ENCODE data around the gene ESYT2. TPM values are rescaled to one million over a fixed set of nuclear protein-coding genes. Genes with fewer than 3 reads are reported as not detected.

Gene ESYT2
- total and polyA plus RNA-seq, 9 of the 15 experiments (the other 6 are each of a cell fraction or from before 2014, with no cell fraction given): 5.8 to 86.9 (median 64.7) TPM

- TF ChIP-seq HMBOX1 (IDR thresholded peaks at IDR 0.05) (0 out of 2 replicates have a peak, but pooled peaks have one; percentile 28), RERE (CRISPR knock-in tag; IDR thresholded peaks at IDR 0.05; ENCODE audit: borderline replicate concordance) (no peak), CHD4 (IDR thresholded peaks at IDR 0.05; ENCODE audit: insufficient read depth, insufficient replicate concordance, low read depth, low read length, poor library complexity, severe bottlenecking) (no peak), FOXM1 (IDR thresholded peaks at IDR 0.05; ENCODE audit: low read depth) (no peak), FOXM1 (CRISPR knock-in tag; IDR thresholded peaks at IDR 0.05; ENCODE audit: low read depth) (no peak), EGR1 (conservative IDR thresholded peaks at IDR 0.05) (peak; percentile 84), ZNF212 (CRISPR knock-in tag; IDR thresholded peaks at IDR 0.05) (no peak), BRF2 (IDR thresholded peaks at IDR 0.05; ENCODE audit: borderline replicate concordance, insufficient read depth, insufficient read length) (no peak), NR2F6 (CRISPR knock-in tag; IDR thresholded peaks at IDR 0.05) (no peak), PBX2 (CRISPR knock-in tag; IDR thresholded peaks at IDR 0.05; ENCODE audit: low read depth) (no peak), PBX2 (tag; conservative IDR thresholded peaks at IDR 0.05; ENCODE audit: low read depth) (peak; percentile 96), TARDBP (IDR thresholded peaks at IDR 0.05) (no peak), MYBL2 (IDR thresholded peaks at IDR 0.05; ENCODE audit: low read depth) (no peak), MYBL2 (CRISPR knock-in tag; IDR thresholded peaks at IDR 0.05; ENCODE audit: borderline replicate concordance) (no peak), GTF2E2 (tag; IDR thresholded peaks at IDR 0.05) (no peak), SRSF9 (IDR thresholded peaks at IDR 0.05; ENCODE audit: borderline replicate concordance, low read depth, low read length) (no peak), ZNF408 (CRISPR knock-in tag; IDR thresholded peaks at IDR 0.05; ENCODE audit: low read depth) (no peak)
Observed at GRCh38 chr7:158865462-158865922, 36.2 kb upstream of the ESYT2 start (continued).

Measured in K562 (cell line).